HEK293 (cell line): ENCODE results near the gene MYO1D.

Source experiments
- CTCF ChIA-PET: fragments of 350-600 bp; formaldehyde crosslinking; extraction: SDS; loops from one replicate; lab custom pipeline; 2021; ENCODE audit warnings: antibody characterized with exemption; lab: Yijun Ruan, JAX
- POLR2A ChIA-PET: fragments of 300-600 bp; formaldehyde crosslinking; extraction: SDS; loops from one replicate; lab custom pipeline; 2020; ENCODE audit warnings: antibody characterized with exemption, inconsistent platforms; lab: Yijun Ruan, JAX
- H3K27ac ChIP-seq: fragments of 200-500 bp; sonication (Bioruptor generic); 2 replicates; pipeline ENCODE4 v1.5.1; 2014; ENCODE audit warnings: low read depth, low read length, control low read depth, inconsistent platforms; ENCODE audit errors: extremely low read depth
- H3K36me3 ChIP-seq, 2 experiments: fragments of 200-500 bp in 1 of 2; sonication (Bioruptor generic) in 1 of 2; 1 replicate in 1 of 2; 2 replicates in 1 of 2; pipeline ENCODE4 v1.5.1; 2014 to 2017; ENCODE audit warnings: inconsistent platforms in 2 of 2, low read length in 2 of 2; ENCODE audit not compliant: control insufficient read depth in 2 of 2, insufficient read depth in 1 of 2
- H3K4me1 ChIP-seq: fragments of 200-500 bp; sonication (Bioruptor generic); 2 replicates; pipeline ENCODE4 v1.5.1; 2014; ENCODE audit warnings: mild to moderate bottlenecking, low read length, inconsistent platforms; ENCODE audit not compliant: control insufficient read depth, insufficient read depth
- H3K4me3 ChIP-seq: 2 replicates; pipeline ENCODE4 v1.5.1; 2011; ENCODE audit warnings: low read depth, mild to moderate bottlenecking, control low read depth, low read length, moderate library complexity
- H3K9me3 ChIP-seq: fragments of 200-500 bp; sonication (Bioruptor generic); 2 replicates; pipeline ENCODE4 v1.5.1; 2014; ENCODE audit warnings: low read depth, low read length, inconsistent platforms; ENCODE audit not compliant: control insufficient read depth, insufficient read depth
- PATZ1 ChIP-seq: fragments of 450-650 bp; formaldehyde crosslinking; IDR thresholded peaks from 2 replicates; pipeline ENCODE4 v1.5.1; 2016; ENCODE audit warnings: missing biosample characterization, missing genetic modification characterization
- TCF7L2 ChIP-seq: IDR thresholded peaks from 2 replicates; pipeline ENCODE4 v1.6.1; 2011; ENCODE audit warnings: low read depth, mild to moderate bottlenecking, inconsistent platforms, low read length, moderate library complexity, borderline replicate concordance
- WT1 ChIP-seq: fragments of 450-650 bp; formaldehyde crosslinking; IDR thresholded peaks from 2 replicates; pipeline ENCODE4 v1.5.1; 2016; ENCODE audit warnings: missing biosample characterization, missing genetic modification characterization
- ZNF157 ChIP-seq: fragments of 450-650 bp; formaldehyde crosslinking; IDR thresholded peaks from 2 replicates; pipeline ENCODE4 v1.5.1; 2016; ENCODE audit warnings: missing biosample characterization, missing genetic modification characterization
- ZNF19 ChIP-seq: fragments of 450-650 bp; formaldehyde crosslinking; IDR thresholded peaks from 2 replicates; pipeline ENCODE4; 2016; ENCODE audit warnings: missing biosample characterization, missing genetic modification characterization, low read depth
- ZNF2 ChIP-seq: fragments of 450-650 bp; formaldehyde crosslinking; IDR thresholded peaks from 2 replicates; pipeline ENCODE4 v1.5.1; 2016; ENCODE audit warnings: missing biosample characterization, missing genetic modification characterization
- ZNF221 ChIP-seq: fragments of 450-650 bp; formaldehyde crosslinking; IDR thresholded peaks from 2 replicates; pipeline ENCODE4 v1.5.1; 2017; ENCODE audit warnings: missing biosample characterization, missing genetic modification characterization, borderline replicate concordance
- ZNF23 ChIP-seq: fragments of 450-650 bp; formaldehyde crosslinking; IDR thresholded peaks from 2 replicates; pipeline ENCODE4 v1.5.1; 2016; ENCODE audit warnings: missing biosample characterization, missing genetic modification characterization, borderline replicate concordance
- ZNF266 ChIP-seq: fragments of 450-650 bp; formaldehyde crosslinking; IDR thresholded peaks from 2 replicates; pipeline ENCODE4 v1.5.1; 2016; ENCODE audit warnings: missing biosample characterization, missing genetic modification characterization, low read depth
- ZNF416 ChIP-seq: fragments of 450-650 bp; formaldehyde crosslinking; IDR thresholded peaks from 2 replicates; pipeline ENCODE4 v1.5.1; 2016; ENCODE audit warnings: missing biosample characterization, missing genetic modification characterization
- ZNF473 ChIP-seq: fragments of 450-650 bp; formaldehyde crosslinking; IDR thresholded peaks from 2 replicates; pipeline ENCODE4 v1.5.1; 2017; ENCODE audit warnings: missing biosample characterization, missing genetic modification characterization
- ZNF488 ChIP-seq: fragments of 450-650 bp; formaldehyde crosslinking; IDR thresholded peaks from 2 replicates; pipeline ENCODE4 v1.5.1; 2016; ENCODE audit warnings: missing biosample characterization, missing genetic modification characterization
- ZNF501 ChIP-seq: fragments of 450-650 bp; formaldehyde crosslinking; IDR thresholded peaks from 2 replicates; pipeline ENCODE4 v1.5.1; 2016; ENCODE audit warnings: missing biosample characterization, missing genetic modification characterization
- ZNF549 ChIP-seq: fragments of 450-650 bp; IDR thresholded peaks from 2 replicates; pipeline ENCODE4 v1.5.1; 2018; ENCODE audit warnings: missing biosample characterization, missing genetic modification characterization, mild to moderate bottlenecking, inconsistent platforms, moderate library complexity
- ZNF777 ChIP-seq: fragments of 450-650 bp; formaldehyde crosslinking; IDR thresholded peaks from 2 replicates; pipeline ENCODE4 v1.5.1; 2017; ENCODE audit warnings: missing biosample characterization, missing genetic modification characterization, borderline replicate concordance
- ZNF830 ChIP-seq: fragments of 450-650 bp; IDR thresholded peaks from 2 replicates; pipeline ENCODE4 v1.5.0; 2018; ENCODE audit warnings: missing biosample characterization, missing genetic modification characterization, low read depth, mild to moderate bottlenecking, moderate library complexity
- TF ChIP-seq, protein P1 (sequence below): fragments of 450-650 bp; formaldehyde crosslinking; IDR thresholded peaks from 2 replicates; pipeline ENCODE4 v1.5.1; 2016; ENCODE audit warnings: missing biosample characterization, missing genetic modification characterization
- TF ChIP-seq, protein P2 (sequence below): fragments of 450-650 bp; formaldehyde crosslinking; conservative IDR thresholded peaks from 2 replicates; pipeline ENCODE4 v1.5.1; 2016; ENCODE audit warnings: low read depth, missing biosample characterization, missing genetic modification characterization

MYO1D gene

DNA sequence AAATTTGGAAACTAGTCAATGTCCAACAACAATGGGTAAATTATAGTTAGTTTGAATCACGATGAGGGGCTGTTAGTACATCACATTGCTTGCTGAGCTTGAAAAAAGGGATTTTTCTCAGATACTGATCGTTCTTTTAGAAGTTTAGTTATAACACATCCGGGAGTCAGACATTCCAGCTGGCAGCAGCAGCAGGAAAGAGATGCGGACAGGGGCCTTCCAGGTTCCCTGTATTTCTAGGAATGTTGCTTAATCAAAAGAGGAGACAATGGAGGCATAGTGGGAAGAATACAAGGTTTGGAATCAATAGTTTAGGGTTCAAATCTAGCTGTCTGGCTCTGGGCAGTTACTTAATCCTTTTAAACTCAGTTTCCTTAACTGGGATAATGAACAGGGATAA lies 362.3 kb downstream of the MYO1D start:
- no peaks in the 10 kb centered on the region for H3K9me3 ChIP-seq
- peaks cover 12% of the 10 kb centered on the region for H3K4me1 ChIP-seq
- no peak for TF ChIP-seq ZNF19
- no peak for TF ChIP-seq ZNF266 (tag by site-specific recombination)
- TF ChIP-seq ZNF416 (tag by site-specific recombination): no peak
- TF ChIP-seq ZNF23 (tag by site-specific recombination): no peak
- TF ChIP-seq ZNF157 (tag by site-specific recombination): no peak
- no peak for TF ChIP-seq ZNF473
- no peak for TF ChIP-seq WT1
- TF ChIP-seq, protein P1, sequence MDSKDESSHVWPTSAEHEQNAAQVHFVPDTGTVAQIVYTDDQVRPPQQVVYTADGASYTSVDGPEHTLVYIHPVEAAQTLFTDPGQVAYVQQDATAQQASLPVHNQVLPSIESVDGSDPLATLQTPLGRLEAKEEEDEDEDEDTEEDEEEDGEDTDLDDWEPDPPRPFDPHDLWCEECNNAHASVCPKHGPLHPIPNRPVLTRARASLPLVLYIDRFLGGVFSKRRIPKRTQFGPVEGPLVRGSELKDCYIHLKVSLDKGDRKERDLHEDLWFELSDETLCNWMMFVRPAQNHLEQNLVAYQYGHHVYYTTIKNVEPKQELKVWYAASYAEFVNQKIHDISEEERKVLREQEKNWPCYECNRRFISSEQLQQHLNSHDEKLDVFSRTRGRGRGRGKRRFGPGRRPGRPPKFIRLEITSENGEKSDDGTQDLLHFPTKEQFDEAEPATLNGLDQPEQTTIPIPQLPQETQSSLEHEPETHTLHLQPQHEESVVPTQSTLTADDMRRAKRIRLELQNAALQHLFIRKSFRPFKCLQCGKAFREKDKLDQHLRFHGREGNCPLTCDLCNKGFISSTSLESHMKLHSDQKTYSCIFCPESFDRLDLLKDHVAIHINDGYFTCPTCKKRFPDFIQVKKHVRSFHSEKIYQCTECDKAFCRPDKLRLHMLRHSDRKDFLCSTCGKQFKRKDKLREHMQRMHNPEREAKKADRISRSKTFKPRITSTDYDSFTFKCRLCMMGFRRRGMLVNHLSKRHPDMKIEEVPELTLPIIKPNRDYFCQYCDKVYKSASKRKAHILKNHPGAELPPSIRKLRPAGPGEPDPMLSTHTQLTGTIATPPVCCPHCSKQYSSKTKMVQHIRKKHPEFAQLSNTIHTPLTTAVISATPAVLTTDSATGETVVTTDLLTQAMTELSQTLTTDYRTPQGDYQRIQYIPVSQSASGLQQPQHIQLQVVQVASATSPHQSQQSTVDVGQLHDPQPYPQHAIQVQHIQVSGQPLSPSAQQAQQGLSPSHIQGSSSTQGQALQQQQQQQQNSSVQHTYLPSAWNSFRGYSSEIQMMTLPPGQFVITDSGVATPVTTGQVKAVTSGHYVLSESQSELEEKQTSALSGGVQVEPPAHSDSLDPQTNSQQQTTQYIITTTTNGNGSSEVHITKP (tag by site-specific recombination): no peak
- TF ChIP-seq ZNF2 (tag by site-specific recombination): no peak
- TF ChIP-seq TCF7L2: no peak
- no peak for TF ChIP-seq ZNF830
- TF ChIP-seq PATZ1 (tag by site-specific recombination): no peak
- no peak for TF ChIP-seq ZNF549
- H3K27ac ChIP-seq: no peak overlapping the region
- POLR2A ChIA-PET: no interaction called here
- no peak overlapping the region for H3K4me3 ChIP-seq
- CTCF ChIA-PET: no interaction called here
- no peaks in the 10 kb centered on the region for H3K36me3 ChIP-seq

- no peak for TF ChIP-seq ZNF221
- TF ChIP-seq ZNF501 (tag by site-specific recombination): no peak
- TF ChIP-seq, protein P2, sequence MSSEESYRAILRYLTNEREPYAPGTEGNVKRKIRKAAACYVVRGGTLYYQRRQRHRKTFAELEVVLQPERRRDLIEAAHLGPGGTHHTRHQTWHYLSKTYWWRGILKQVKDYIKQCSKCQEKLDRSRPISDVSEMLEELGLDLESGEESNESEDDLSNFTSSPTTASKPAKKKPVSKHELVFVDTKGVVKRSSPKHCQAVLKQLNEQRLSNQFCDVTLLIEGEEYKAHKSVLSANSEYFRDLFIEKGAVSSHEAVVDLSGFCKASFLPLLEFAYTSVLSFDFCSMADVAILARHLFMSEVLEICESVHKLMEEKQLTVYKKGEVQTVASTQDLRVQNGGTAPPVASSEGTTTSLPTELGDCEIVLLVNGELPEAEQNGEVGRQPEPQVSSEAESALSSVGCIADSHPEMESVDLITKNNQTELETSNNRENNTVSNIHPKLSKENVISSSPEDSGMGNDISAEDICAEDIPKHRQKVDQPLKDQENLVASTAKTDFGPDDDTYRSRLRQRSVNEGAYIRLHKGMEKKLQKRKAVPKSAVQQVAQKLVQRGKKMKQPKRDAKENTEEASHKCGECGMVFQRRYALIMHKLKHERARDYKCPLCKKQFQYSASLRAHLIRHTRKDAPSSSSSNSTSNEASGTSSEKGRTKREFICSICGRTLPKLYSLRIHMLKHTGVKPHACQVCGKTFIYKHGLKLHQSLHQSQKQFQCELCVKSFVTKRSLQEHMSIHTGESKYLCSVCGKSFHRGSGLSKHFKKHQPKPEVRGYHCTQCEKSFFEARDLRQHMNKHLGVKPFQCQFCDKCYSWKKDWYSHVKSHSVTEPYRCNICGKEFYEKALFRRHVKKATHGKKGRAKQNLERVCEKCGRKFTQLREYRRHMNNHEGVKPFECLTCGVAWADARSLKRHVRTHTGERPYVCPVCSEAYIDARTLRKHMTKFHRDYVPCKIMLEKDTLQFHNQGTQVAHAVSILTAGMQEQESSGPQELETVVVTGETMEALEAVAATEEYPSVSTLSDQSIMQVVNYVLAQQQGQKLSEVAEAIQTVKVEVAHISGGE (tag by site-specific recombination): no peak
- TF ChIP-seq ZNF488 (tag by site-specific recombination): no peak
- no peak for TF ChIP-seq ZNF19
- TF ChIP-seq ZNF777 (tag by site-specific recombination): no peak
- POLR2A ChIA-PET: interaction anchor here (0.9 kb wide), 1 partner anchor 21 kb away, joined by 3 read pairs; no protein-coding TSS in a partner anchor
- CTCF ChIA-PET: interaction anchor here (0.7 to 1.5 kb wide), 3 partner anchors 16 to 953 kb away, joined by 3 to 8 read pairs (median 6); no protein-coding TSS in a partner anchor
- Histone ChIP-seq H3K4me3 (no peak overlapping the region), H3K9me3 (no peaks in the 10 kb centered on the region), H3K36me3 (no peaks in the 10 kb centered on the region), H3K27ac (no peak overlapping the region), H3K4me1 (peaks cover 7% of the 10 kb centered on the region)
Observed at GRCh38 chr17:32513579-32513978, 363.3 kb downstream of the MYO1D start.
